Jurkat, Clone E6-1 (cell line): ENCODE data around the gene GABRG3.
A peak's percentile ranks its signal among the peaks of the same experiment; 100 is the strongest.

ENCODE experiments used
- DNase-seq: peaks from one replicate; pipeline ENCODE4 v3.0.0-alpha.2; 2011; ENCODE audit warnings: low read depth, low spot score
- H3K4me3 ChIP-seq: 2 replicates; pipeline ENCODE4 v1.5.1; 2011; ENCODE audit warnings: mild to moderate bottlenecking, low read length, control low read depth, moderate library complexity

GABRG3 gene

GRCh38 chr15:27464941-27465612, 494.1 kb downstream of the GABRG3 start:
- no peak overlapping the region for H3K4me3 ChIP-seq
- DNase-seq: no peak

GRCh38 chr15:27466758-27467157, 495.8 kb downstream of the GABRG3 start:
- no peak for DNase-seq
- no peak overlapping the region for H3K4me3 ChIP-seq

DNA sequence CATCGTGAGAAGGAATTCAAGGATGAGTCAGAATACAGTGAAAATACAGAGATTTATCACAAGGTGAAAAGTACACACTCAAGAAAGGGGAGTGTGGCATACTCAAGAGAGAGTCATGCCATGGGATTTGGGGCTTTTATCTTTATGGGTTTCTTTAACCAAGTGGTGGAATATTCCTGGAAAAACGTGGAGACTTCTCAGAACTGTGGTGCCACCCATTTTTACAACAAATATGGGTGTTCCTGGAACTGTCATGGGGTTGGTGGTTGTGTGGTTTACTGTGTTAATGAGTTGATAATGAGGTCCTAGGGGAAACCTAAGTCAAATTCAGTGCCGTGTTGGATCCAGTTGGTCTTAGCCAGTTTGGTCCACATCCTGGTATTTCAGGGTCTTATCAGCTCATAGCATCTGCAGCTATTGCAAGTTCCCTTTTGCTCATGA, 497.2 kb downstream of the GABRG3 start:
- H3K4me3 ChIP-seq: no peak overlapping the region
- DNase-seq: no peak

DNA sequence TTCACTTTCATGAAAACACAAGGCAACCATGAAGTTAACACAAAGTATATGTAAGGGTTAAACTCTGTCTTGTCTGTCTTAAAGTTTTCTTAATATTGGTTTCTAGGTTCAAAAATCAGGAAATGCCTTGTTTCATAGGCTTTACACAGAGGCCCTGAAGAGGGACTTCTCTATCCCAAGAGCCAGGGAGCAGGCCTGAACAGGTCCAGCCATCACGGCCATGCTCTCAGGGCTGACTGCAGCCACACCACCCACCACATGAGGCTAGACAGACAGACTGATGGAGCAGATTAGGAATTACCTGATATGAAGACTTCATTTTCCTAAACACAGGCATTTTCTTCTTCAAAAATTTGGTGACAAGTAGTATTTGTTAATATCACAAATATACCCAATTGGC, 502.9 kb downstream of the GABRG3 start:
- DNase-seq: no peak
- no peak overlapping the region for H3K4me3 ChIP-seq

DNA sequence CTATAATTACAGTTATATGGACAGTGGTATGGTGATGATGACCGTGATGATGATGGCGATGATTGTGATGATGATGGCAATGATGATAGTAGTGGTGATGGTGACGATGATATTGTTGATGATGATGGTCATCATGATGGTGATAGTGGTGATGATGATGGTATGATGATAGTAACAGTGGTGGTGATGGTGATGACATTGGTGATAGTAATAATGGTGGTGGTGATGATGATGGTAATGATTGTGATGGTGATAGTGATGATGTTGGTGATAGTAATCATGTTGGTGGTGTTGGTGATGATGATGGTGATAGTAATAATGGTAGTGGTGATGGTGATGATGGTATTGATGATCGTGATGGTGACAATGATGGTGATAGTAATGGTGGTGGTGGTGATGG, 504.4 kb downstream of the GABRG3 start:
- no peak overlapping the region for H3K4me3 ChIP-seq
- DNase-seq: no peak

DNA sequence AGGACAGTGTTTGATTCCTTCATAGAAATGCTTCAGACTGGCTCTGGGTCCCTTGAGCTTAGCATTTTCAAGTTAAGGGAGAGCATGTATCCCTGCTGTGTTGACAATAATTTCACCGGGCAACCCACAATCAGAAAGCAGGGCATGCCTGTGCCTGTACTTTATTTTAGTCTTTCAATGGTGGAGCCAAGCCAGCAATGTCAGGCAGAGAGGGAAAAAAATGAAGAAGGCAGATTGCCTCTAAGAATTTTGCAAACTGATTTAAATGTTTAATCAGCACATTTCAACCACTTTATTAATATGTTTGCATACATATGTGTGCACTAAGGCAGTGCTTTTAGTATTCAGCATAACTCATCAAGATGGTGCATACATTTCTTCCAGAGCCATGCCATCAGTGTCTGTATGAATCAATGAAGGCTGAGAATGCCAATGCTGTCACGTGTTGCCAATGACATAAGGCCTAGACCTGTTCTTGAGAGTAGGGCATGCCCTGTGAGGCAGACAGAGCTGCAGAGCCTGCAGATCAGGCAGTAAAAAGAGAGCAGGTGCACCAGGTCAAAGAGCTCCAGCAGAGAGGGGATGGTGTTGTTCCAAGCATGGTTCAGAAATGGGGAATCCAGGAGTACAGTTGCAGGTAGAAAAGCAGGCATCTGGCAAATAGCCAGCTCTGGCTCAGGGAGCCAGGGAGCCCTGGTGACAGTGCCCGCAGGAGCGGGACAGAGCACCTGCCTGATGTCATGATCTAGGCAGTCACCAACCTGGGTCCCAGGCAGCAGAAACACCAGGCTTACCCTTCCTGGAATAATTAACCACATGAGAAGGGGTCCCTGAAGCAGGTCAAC, 508.5 kb downstream of the GABRG3 start:
- DNase-seq: no peak
- no peak overlapping the region for H3K4me3 ChIP-seq

DNA sequence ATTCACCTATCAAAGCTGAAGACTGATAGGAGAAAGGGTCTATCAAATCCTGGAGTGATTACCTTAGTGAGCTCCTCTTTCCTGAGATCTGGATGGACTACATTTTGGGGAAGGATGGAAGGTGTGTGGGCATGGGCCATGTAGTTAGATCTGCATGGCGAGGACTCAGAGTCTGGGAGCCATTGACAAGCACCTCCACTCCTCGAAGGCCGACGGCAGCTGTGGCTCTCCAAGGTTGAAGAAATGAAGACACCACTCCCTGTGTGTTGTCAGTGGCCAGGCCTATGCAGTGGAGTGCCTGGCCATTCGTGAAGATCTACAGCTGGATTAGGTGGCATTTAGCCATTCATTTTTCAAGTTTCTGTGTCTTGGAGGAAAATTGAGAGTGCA, 509.2 kb downstream of the GABRG3 start:
- DNase-seq: no peak
- H3K4me3 ChIP-seq: no peak overlapping the region

DNA sequence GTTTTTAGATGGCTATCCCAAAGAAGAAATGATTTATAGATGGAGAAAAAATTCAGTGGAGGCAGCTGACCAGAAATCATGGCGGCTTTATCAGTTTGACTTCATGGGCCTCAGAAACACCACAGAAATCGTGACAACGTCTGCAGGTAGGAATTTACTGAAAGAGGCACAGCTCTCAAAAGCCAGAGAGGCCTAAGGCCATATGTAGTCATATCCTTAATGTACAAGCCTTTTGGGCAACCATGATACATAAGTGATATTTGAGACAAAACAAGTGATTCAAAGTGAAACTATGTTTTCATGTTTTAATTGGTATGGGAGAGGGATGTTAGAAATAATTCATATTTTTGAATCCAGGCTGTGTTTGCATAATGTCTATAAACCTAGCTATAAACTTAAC, 509.7 kb downstream of the GABRG3 start:
- no peak overlapping the region for H3K4me3 ChIP-seq

GRCh38 chr15:27481768-27482167, 510.8 kb downstream of the GABRG3 start:
- no peak for DNase-seq
- H3K4me3 ChIP-seq: no peak overlapping the region

More for the DNA sequence above, 509.7 kb downstream of the GABRG3 start:
- no peak for DNase-seq

- no peak for DNase-seq
- H3K4me3 ChIP-seq: no peak overlapping the region
Measured at GRCh38 chr15:27482287-27482686, 511.3 kb downstream of the GABRG3 start.

GRCh38 chr15:27483124-27483523, 512.1 kb downstream of the GABRG3 start:
- no peak for DNase-seq
- no peak overlapping the region for H3K4me3 ChIP-seq

DNA sequence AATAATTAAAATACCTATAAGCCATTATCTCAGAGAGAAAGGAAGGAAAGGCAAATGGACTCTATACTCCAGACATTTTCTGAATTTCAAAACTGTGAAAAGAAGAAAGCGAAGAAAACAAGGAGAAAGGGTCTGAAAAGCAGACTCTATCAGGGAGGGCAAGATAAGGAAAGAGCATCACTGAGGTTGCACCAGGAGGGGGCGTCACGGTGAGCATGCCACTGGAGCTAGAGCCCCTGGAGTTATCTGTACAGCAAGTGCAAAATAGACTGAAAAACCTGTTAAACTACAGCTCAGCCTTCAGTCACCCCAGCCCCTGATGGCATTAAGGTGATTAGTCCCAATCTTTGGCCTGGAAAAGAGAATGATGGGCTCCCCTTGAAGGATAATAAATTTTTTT, 514.3 kb downstream of the GABRG3 start:
- H3K4me3 ChIP-seq: no peak overlapping the region
- peak; percentile 31 for DNase-seq

- DNase-seq: no peak
- no peak overlapping the region for H3K4me3 ChIP-seq
Measured at GRCh38 chr15:27486051-27486450, 515.1 kb downstream of the GABRG3 start.

DNA sequence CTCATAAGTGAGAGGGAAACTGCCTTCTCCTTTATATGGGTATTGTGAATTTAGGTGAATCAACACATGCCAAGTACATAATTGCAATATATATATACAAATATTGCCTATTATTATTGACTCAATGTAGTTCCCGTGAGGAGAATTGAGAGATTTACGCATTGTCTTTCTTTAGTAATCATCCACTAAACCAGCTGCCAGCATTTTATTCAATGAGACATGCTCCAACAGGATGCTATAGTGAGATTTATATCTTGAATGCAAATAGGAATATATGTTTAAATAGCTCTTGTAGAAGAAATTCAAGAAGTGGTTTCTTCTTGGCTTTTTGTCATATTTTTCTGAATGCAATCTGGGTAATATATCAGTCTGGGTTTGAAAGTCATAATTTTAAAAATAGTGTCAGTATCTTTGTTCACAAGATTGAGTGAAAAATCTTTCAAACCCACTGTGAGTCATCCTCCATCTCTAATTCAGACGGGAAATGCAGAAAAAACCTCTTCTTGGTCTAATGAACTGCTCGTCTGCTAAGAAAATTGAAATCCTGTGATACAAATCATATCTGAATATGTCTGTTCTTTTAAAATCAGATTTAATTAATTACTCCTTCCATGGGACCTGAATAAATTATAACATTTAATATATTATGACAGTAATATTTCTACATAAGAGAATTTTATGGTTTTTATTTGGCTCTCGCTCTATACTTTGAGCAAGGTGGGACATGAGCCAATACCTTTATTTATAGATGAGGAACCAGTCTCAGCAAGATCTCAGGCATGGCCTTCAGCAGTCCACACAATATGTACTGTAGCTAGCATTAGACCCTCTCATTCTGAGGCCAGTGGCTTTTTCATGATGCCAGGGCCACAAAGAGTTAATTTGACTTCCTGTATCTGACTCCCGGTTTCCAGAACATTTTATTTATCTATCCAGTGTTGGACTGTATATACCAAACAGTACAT, 516.0 kb downstream of the GABRG3 start:
- DNase-seq: no peak
- no peak overlapping the region for H3K4me3 ChIP-seq

GRCh38 chr15:27487846-27488245, 516.9 kb downstream of the GABRG3 start:
- H3K4me3 ChIP-seq: no peak overlapping the region
- DNase-seq: no peak

GRCh38 chr15:27490867-27491595, 520.0 kb downstream of the GABRG3 start:
- DNase-seq: no peak
- H3K4me3 ChIP-seq: no peak overlapping the region

DNA sequence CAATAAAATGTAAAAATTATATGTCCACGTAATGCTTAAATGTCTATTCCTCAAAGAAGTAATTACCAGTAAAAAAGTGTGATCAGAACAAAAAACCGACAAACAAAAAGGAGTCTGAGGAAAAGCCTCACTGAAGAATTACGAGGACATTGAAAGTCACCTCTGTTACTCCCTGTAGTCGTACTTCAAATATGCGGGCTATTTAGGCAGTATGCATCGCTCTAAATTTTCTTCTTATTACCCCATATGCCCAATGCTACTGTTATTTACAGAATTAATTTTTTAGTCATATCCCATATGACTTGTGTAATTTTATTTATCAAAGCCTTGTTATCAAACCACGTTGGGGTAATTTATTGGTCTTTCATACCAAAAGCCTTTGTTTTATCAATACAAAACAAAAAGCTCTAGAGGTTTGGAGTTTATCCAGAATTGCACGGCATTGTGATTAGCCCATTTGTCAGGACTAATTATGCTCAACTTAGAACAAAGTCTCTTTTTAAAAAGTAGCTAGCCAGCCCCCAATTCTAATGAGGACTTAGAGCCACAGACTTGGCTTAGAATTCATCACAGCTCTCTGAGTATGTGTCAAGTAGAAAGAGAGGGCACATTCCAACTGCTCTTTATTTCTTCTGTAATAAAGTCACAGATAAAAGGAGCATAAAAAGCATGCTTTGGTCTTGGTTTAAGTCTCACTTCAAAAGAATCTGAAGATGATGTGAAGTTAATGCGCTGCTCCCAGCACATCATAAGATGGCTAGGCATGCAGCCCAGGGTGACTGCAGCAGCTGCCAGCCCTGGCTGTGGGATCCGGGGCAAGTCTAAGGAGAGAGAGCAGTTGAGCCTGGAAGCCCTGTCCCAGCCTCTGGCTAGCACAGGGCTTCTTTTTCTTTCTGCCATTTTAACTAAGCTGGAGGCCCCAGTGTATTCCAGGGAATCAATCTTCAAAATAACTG, 521.0 kb downstream of the GABRG3 start:
- no peak for DNase-seq

GRCh38 chr15:27495963-27496459, 525.0 kb downstream of the GABRG3 start:
- DNase-seq: no peak

More for the DNA sequence above, 521.0 kb downstream of the GABRG3 start:
- H3K4me3 ChIP-seq: no peak overlapping the region

More at GRCh38 chr15:27495963-27496459, 525.0 kb downstream of the GABRG3 start:
- H3K4me3 ChIP-seq: no peak overlapping the region
